Measurements from ENCODE around the gene RPAP2.

Gene RPAP2

GRCh38 chr1:92366040-92366395 is 67.2 kb downstream of the RPAP2 start:
- TF ChIP-seq TEAD4 (IDR thresholded peaks at IDR 0.05) (no peak), TCF12 (IDR thresholded peaks at IDR 0.05; ENCODE audit: low read depth) (no peak), REST (IDR thresholded peaks at IDR 0.05; ENCODE audit: low read depth) (no peak), RAD21 (IDR thresholded peaks at IDR 0.05; ENCODE audit: low read depth) (no peak), MAX (IDR thresholded peaks at IDR 0.05) (no peak), NFIC (IDR thresholded peaks at IDR 0.05) (no peak), ZBTB7A (IDR thresholded peaks at IDR 0.05; ENCODE audit: low read depth) (no peak), EGR1 (IDR thresholded peaks at IDR 0.05) (no peak), EP300 (IDR thresholded peaks at IDR 0.05; ENCODE audit: borderline replicate concordance) (no peak), CREB1 (IDR thresholded peaks at IDR 0.05; ENCODE audit: low read depth) (no peak), YY1 (IDR thresholded peaks at IDR 0.05; ENCODE audit: low read depth) (no peak)
- TF ChIP-seq, protein P1, sequence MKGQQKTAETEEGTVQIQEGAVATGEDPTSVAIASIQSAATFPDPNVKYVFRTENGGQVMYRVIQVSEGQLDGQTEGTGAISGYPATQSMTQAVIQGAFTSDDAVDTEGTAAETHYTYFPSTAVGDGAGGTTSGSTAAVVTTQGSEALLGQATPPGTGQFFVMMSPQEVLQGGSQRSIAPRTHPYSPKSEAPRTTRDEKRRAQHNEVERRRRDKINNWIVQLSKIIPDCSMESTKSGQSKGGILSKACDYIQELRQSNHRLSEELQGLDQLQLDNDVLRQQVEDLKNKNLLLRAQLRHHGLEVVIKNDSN (IDR thresholded peaks at IDR 0.05) = no peak

DNA sequence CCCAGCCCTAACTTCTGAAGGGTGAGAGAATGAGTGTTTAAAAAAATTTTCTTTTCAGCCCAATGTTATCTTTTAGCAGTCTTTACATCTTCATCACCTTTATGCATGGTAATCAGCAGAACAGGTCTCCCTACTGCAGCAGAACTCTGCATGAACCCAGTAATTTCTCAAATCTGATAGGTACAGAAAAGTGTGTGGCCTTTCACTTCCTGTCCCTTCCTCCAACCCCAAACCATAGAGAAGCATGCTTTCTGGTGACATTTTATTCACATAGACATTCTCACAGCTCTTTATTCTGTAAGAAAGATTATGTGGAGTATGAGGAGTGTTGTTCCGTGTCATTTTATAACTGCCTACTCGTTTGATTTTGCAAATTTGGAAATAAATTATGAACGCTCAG is 68.6 kb downstream of the RPAP2 start:
- TF ChIP-seq CREB1 (IDR thresholded peaks at IDR 0.05; ENCODE audit: low read depth) (no peak), EGR1 (IDR thresholded peaks at IDR 0.05) (no peak), FOXM1 (IDR thresholded peaks at IDR 0.05; ENCODE audit: borderline replicate concordance, low read depth) (no peak), EP300 (IDR thresholded peaks at IDR 0.05; ENCODE audit: borderline replicate concordance) (no peak), MAX (IDR thresholded peaks at IDR 0.05) (no peak), YY1 (IDR thresholded peaks at IDR 0.05; ENCODE audit: low read depth) (no peak), TEAD4 (IDR thresholded peaks at IDR 0.05) (no peak), NFIC (IDR thresholded peaks at IDR 0.05) (no peak), ZBTB7A (IDR thresholded peaks at IDR 0.05; ENCODE audit: low read depth) (no peak), TAF1 (IDR thresholded peaks at IDR 0.05; ENCODE audit: low read depth) (no peak), RAD21 (IDR thresholded peaks at IDR 0.05; ENCODE audit: low read depth) (no peak), REST (IDR thresholded peaks at IDR 0.05; ENCODE audit: low read depth) (no peak), CEBPB (IDR thresholded peaks at IDR 0.05) (no peak), TCF12 (IDR thresholded peaks at IDR 0.05; ENCODE audit: low read depth) (no peak)
- TF ChIP-seq, protein P1 (IDR thresholded peaks at IDR 0.05) = no peak

DNA sequence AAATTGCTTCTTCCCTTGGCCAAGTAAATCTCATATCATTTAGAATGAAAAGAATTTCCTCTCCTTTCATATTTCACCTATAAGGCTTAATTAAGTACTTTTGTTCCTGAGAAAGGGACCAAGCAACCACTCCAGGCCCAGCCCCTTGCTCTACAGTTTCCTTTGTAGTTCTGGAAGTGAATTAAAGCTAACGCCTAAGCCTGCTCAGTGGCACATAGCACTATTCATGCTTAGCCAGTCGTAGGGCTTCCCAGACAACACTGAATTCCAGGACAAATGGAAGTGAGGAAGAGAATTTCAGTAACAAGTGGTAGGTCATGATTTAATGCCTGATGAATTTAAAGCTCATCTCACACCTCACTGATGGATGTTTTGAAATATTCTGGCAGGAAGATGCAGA is 73.3 kb downstream of the RPAP2 start:
- TF ChIP-seq CEBPB (IDR thresholded peaks at IDR 0.05) (no peak), REST (IDR thresholded peaks at IDR 0.05; ENCODE audit: low read depth) (no peak), EP300 (IDR thresholded peaks at IDR 0.05; ENCODE audit: borderline replicate concordance) (no peak), FOXM1 (IDR thresholded peaks at IDR 0.05; ENCODE audit: borderline replicate concordance, low read depth) (no peak), NFIC (IDR thresholded peaks at IDR 0.05) (no peak), TCF12 (IDR thresholded peaks at IDR 0.05; ENCODE audit: low read depth) (no peak), CREB1 (IDR thresholded peaks at IDR 0.05; ENCODE audit: low read depth) (no peak), MAX (IDR thresholded peaks at IDR 0.05) (no peak)
- TF ChIP-seq, protein P1 (IDR thresholded peaks at IDR 0.05) = no peak

DNA sequence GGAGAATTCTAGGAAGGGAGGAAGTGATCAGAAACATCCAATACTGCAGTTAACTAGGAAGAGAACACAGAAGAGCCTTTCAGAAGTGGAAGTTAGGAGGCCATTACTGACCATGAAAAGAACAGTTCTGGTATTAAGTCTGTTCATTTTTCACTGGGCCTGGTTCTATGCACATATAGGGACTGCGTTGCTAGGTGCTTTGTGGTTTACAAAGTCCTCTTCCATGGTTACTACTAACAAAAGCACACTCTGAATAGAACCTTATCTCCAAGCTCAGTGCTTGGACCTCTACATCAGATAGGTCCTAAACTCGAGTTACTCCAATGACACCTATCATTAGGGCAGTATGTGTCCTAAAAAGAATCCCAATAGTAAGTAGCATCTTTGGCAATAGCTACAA is 75.4 kb downstream of the RPAP2 start:
- TF ChIP-seq TAF1 (IDR thresholded peaks at IDR 0.05; ENCODE audit: low read depth) (no peak), EGR1 (IDR thresholded peaks at IDR 0.05) (no peak), MAX (IDR thresholded peaks at IDR 0.05) (no peak), YY1 (IDR thresholded peaks at IDR 0.05; ENCODE audit: low read depth) (no peak), RAD21 (IDR thresholded peaks at IDR 0.05; ENCODE audit: low read depth) (no peak), TEAD4 (IDR thresholded peaks at IDR 0.05) (no peak), TCF12 (IDR thresholded peaks at IDR 0.05; ENCODE audit: low read depth) (no peak), EP300 (IDR thresholded peaks at IDR 0.05; ENCODE audit: borderline replicate concordance) (no peak), CEBPB (IDR thresholded peaks at IDR 0.05) (no peak), REST (IDR thresholded peaks at IDR 0.05; ENCODE audit: low read depth) (no peak), ZBTB7A (IDR thresholded peaks at IDR 0.05; ENCODE audit: low read depth) (no peak), CREB1 (IDR thresholded peaks at IDR 0.05; ENCODE audit: low read depth) (no peak)
- TF ChIP-seq, protein P1 (IDR thresholded peaks at IDR 0.05) = no peak

Measured in Ishikawa (cell line).